K562 (cell line): ENCODE measurements around the gene SNTG2.

ENCODE experiments used
- BRD4 ChIP-seq: fragments of 200-600 bp; sonication (generic); IDR thresholded peaks from 2 replicates; pipeline ENCODE4 v1.6.1; 2017; ENCODE audit warnings: inconsistent platforms
- CBFB ChIP-seq: sonication (generic); formaldehyde crosslinking; IDR thresholded peaks from 2 replicates; pipeline ENCODE4 v1.4.0; 2020; ENCODE audit warnings: mild to moderate bottlenecking, missing genetic modification reagents
- JUNB ChIP-seq: fragments of 450-650 bp; formaldehyde crosslinking; conservative IDR thresholded peaks from 2 replicates; pipeline ENCODE4 v1.4.0; 2020; ENCODE audit warnings: mild to moderate bottlenecking
- NELFE ChIP-seq: IDR thresholded peaks from 2 replicates; pipeline ENCODE4 v1.6.1; 2011; ENCODE audit warnings: mild to moderate bottlenecking; ENCODE audit not compliant: insufficient read depth, insufficient read length
- NFIC ChIP-seq: fragments of 450-650 bp; IDR thresholded peaks from 2 replicates; pipeline ENCODE4 v1.6.1; 2017; ENCODE audit warnings: mild to moderate bottlenecking, inconsistent platforms
- SIN3B ChIP-seq: fragments of 450-650 bp; IDR thresholded peaks from 2 replicates; pipeline ENCODE4 v1.6.1; 2017; ENCODE audit warnings: low read depth, mild to moderate bottlenecking, moderate library complexity
- SP1 ChIP-seq: sonication (generic); formaldehyde crosslinking; IDR thresholded peaks from 2 replicates; pipeline ENCODE4 v1.8.1; 2022; ENCODE audit warnings: mild to moderate bottlenecking, missing genetic modification reagents
- ZNF282 ChIP-seq: sonication (generic); formaldehyde crosslinking; IDR thresholded peaks from 2 replicates; pipeline ENCODE4 v1.8.1; 2023; ENCODE audit warnings: missing genetic modification reagents
- TF ChIP-seq, protein P1 (sequence below), 2 experiments: fragments of 450-650 bp; formaldehyde crosslinking in 1 of 2; IDR thresholded peaks; 2 replicates each; pipeline versions ENCODE4 v1.4.0 to v1.6.1; 2014 to 2020; ENCODE audit warnings: mild to moderate bottlenecking in 2 of 2, borderline replicate concordance in 1 of 2, low read depth in 1 of 2
- TF ChIP-seq, protein P2 (sequence below): sonication (generic); formaldehyde crosslinking; IDR thresholded peaks from 2 replicates; pipeline ENCODE4 v1.8.1; 2023; ENCODE audit warnings: mild to moderate bottlenecking, missing genetic modification reagents
- TF ChIP-seq, protein P3 (sequence below), 2 experiments: fragments of 250-450 bp in 1 of 2; fragments of 450-650 bp in 1 of 2; sonication (Bioruptor Pico) in 1 of 2; IDR thresholded peaks; 2 replicates each; pipeline versions ENCODE4 v1.6.1 to v1.8.0; 2016 to 2021; ENCODE audit warnings: mild to moderate bottlenecking in 2 of 2, moderate library complexity in 2 of 2, missing compliant biosample characterization in 1 of 2, missing genetic modification characterization in 1 of 2
- TF ChIP-seq, protein P4 (sequence below), 2 experiments: IDR thresholded peaks in 1 of 2; conservative IDR thresholded peaks in 1 of 2; 2 replicates each; pipeline ENCODE4 v1.6.1; 2016; ENCODE audit warnings: low read depth in 2 of 2, mild to moderate bottlenecking in 1 of 2, missing compliant biosample characterization in 1 of 2, missing genetic modification characterization in 1 of 2, moderate library complexity in 1 of 2
- TF ChIP-seq, protein P5 (sequence below), 3 experiments: IDR thresholded peaks in 2 of 3; conservative IDR thresholded peaks in 1 of 3; 2 replicates each; pipeline ENCODE4 v1.5.1; 2011 to 2012; ENCODE audit warnings: low read length in 3 of 3, mild to moderate bottlenecking in 3 of 3, control low read depth in 2 of 3, improper control_type of control experiment in 1 of 3, inconsistent platforms in 1 of 3, low read depth in 1 of 3, mixed read lengths in 1 of 3, moderate library complexity in 1 of 3; ENCODE audit not compliant: insufficient read depth in 2 of 3

DNA sequence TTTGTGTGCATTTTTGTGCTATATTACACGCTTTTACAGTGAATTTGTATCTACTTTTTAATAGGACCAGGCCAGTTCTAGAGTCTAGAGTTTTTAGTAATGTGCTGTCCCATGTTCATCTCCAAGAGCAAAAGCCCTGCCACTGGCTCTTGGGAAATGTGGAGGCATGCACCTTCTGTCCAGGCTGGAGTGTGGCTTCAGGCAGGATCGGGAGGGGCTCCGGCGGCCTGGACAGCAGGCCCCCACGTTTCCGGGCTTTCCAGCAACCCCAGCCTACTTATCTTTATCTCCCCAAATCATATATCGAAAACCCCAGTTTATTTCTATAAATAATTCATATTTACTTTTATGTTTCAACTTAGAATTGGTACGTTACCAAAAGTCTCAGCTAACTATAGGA is 78.2 kb downstream of the SNTG2 start:
- TF ChIP-seq ZNF282 (no peak), CBFB (no peak), NELFE (no peak), NFIC (no peak), BRD4 (no peak), SIN3B (no peak), SP1 (CRISPR knock-in tag) (no peak), JUNB (CRISPR knock-in tag) (no peak)
- TF ChIP-seq, protein P1, sequence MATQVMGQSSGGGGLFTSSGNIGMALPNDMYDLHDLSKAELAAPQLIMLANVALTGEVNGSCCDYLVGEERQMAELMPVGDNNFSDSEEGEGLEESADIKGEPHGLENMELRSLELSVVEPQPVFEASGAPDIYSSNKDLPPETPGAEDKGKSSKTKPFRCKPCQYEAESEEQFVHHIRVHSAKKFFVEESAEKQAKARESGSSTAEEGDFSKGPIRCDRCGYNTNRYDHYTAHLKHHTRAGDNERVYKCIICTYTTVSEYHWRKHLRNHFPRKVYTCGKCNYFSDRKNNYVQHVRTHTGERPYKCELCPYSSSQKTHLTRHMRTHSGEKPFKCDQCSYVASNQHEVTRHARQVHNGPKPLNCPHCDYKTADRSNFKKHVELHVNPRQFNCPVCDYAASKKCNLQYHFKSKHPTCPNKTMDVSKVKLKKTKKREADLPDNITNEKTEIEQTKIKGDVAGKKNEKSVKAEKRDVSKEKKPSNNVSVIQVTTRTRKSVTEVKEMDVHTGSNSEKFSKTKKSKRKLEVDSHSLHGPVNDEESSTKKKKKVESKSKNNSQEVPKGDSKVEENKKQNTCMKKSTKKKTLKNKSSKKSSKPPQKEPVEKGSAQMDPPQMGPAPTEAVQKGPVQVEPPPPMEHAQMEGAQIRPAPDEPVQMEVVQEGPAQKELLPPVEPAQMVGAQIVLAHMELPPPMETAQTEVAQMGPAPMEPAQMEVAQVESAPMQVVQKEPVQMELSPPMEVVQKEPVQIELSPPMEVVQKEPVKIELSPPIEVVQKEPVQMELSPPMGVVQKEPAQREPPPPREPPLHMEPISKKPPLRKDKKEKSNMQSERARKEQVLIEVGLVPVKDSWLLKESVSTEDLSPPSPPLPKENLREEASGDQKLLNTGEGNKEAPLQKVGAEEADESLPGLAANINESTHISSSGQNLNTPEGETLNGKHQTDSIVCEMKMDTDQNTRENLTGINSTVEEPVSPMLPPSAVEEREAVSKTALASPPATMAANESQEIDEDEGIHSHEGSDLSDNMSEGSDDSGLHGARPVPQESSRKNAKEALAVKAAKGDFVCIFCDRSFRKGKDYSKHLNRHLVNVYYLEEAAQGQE (IDR thresholded peaks at IDR 0.05; ENCODE audit: borderline replicate concordance), result no peak
- TF ChIP-seq, protein P1 (CRISPR knock-in tag; IDR thresholded peaks at IDR 0.05; ENCODE audit: low read depth), result no peak
- TF ChIP-seq, protein P2, sequence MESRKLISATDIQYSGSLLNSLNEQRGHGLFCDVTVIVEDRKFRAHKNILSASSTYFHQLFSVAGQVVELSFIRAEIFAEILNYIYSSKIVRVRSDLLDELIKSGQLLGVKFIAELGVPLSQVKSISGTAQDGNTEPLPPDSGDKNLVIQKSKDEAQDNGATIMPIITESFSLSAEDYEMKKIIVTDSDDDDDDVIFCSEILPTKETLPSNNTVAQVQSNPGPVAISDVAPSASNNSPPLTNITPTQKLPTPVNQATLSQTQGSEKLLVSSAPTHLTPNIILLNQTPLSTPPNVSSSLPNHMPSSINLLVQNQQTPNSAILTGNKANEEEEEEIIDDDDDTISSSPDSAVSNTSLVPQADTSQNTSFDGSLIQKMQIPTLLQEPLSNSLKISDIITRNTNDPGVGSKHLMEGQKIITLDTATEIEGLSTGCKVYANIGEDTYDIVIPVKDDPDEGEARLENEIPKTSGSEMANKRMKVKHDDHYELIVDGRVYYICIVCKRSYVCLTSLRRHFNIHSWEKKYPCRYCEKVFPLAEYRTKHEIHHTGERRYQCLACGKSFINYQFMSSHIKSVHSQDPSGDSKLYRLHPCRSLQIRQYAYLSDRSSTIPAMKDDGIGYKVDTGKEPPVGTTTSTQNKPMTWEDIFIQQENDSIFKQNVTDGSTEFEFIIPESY (CRISPR knock-in tag), result no peak
- TF ChIP-seq, protein P3, sequence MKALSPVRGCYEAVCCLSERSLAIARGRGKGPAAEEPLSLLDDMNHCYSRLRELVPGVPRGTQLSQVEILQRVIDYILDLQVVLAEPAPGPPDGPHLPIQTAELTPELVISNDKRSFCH (CRISPR knock-in tag; IDR thresholded peaks at IDR 0.05), result no peak
- TF ChIP-seq, protein P3 (tag; IDR thresholded peaks at IDR 0.05), result no peak
- TF ChIP-seq, protein P4, sequence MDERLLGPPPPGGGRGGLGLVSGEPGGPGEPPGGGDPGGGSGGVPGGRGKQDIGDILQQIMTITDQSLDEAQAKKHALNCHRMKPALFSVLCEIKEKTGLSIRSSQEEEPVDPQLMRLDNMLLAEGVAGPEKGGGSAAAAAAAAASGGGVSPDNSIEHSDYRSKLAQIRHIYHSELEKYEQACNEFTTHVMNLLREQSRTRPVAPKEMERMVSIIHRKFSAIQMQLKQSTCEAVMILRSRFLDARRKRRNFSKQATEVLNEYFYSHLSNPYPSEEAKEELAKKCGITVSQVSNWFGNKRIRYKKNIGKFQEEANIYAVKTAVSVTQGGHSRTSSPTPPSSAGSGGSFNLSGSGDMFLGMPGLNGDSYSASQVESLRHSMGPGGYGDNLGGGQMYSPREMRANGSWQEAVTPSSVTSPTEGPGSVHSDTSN (CRISPR knock-in tag; IDR thresholded peaks at IDR 0.05; ENCODE audit: low read depth), result no peak
- TF ChIP-seq, protein P4 (tag; conservative IDR thresholded peaks at IDR 0.05; ENCODE audit: low read depth), result no peak
- TF ChIP-seq, protein P5, sequence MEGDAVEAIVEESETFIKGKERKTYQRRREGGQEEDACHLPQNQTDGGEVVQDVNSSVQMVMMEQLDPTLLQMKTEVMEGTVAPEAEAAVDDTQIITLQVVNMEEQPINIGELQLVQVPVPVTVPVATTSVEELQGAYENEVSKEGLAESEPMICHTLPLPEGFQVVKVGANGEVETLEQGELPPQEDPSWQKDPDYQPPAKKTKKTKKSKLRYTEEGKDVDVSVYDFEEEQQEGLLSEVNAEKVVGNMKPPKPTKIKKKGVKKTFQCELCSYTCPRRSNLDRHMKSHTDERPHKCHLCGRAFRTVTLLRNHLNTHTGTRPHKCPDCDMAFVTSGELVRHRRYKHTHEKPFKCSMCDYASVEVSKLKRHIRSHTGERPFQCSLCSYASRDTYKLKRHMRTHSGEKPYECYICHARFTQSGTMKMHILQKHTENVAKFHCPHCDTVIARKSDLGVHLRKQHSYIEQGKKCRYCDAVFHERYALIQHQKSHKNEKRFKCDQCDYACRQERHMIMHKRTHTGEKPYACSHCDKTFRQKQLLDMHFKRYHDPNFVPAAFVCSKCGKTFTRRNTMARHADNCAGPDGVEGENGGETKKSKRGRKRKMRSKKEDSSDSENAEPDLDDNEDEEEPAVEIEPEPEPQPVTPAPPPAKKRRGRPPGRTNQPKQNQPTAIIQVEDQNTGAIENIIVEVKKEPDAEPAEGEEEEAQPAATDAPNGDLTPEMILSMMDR (IDR thresholded peaks at IDR 0.05 in 2 of 3, conservative IDR thresholded peaks at IDR 0.05 in 1 of 3; ENCODE audit: insufficient read depth in 2 of 3, low read depth in 1 of 3, low read length in 3 of 3), result no peak
